ENCODE data around the gene WHAMM.

The WHAMM gene

DNA sequence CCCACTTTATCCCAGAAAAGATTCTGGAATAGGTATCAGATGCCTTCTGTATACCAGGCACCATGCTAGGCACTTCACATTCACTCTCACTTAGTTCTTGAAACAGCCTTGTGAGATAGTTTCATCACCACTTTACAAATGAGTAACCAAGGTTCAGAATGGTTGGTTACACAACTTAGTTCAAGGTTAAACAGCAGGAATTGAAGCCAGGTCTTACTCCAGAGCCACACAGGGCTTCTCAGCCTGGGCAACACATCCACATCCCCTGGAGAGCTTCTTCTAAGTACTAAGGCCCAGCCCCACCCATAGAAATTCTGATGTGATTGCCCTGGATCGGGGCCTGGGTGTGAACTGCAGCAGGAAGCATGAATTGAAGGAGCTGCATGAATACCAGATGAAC, 18.6 kb downstream of the WHAMM start:
- TF ChIP-seq FOXM1 (IDR thresholded peaks at IDR 0.05; ENCODE audit: borderline replicate concordance, low read depth) = no peak

DNA sequence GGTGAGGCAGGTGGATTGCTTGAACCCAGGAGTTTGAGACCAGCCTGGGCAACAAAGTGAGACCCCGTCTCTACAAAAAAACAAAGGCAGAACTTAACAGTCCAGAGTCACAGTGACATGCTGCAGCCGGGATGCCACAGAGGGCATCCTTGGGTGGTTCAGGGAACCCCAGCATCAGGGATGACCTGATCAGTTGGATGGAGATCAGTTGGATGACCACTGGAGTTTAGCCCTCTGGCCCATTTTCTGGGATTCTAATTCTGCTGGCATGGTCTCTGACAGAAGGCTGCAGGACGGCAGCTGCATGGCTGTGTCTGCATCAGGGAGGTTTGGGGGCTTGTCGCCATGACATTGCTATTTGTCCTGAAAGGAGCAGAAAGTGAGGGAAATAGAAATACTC, 19.8 kb downstream of the WHAMM start:
- TF ChIP-seq TCF12 (IDR thresholded peaks at IDR 0.05; ENCODE audit: low read depth) (no peak), TAF1 (IDR thresholded peaks at IDR 0.05; ENCODE audit: low read depth) (no peak), FOXM1 (IDR thresholded peaks at IDR 0.05; ENCODE audit: borderline replicate concordance, low read depth) (no peak), NFIC (IDR thresholded peaks at IDR 0.05) (no peak), EP300 (IDR thresholded peaks at IDR 0.05; ENCODE audit: borderline replicate concordance) (no peak), EGR1 (IDR thresholded peaks at IDR 0.05) (no peak), TEAD4 (IDR thresholded peaks at IDR 0.05) (no peak), RAD21 (IDR thresholded peaks at IDR 0.05; ENCODE audit: low read depth) (no peak), ZBTB7A (IDR thresholded peaks at IDR 0.05; ENCODE audit: low read depth) (no peak), CREB1 (IDR thresholded peaks at IDR 0.05; ENCODE audit: low read depth) (no peak)
- TF ChIP-seq, protein P1, sequence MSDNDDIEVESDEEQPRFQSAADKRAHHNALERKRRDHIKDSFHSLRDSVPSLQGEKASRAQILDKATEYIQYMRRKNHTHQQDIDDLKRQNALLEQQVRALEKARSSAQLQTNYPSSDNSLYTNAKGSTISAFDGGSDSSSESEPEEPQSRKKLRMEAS (IDR thresholded peaks at IDR 0.05) = no peak
- TF ChIP-seq, protein P2, sequence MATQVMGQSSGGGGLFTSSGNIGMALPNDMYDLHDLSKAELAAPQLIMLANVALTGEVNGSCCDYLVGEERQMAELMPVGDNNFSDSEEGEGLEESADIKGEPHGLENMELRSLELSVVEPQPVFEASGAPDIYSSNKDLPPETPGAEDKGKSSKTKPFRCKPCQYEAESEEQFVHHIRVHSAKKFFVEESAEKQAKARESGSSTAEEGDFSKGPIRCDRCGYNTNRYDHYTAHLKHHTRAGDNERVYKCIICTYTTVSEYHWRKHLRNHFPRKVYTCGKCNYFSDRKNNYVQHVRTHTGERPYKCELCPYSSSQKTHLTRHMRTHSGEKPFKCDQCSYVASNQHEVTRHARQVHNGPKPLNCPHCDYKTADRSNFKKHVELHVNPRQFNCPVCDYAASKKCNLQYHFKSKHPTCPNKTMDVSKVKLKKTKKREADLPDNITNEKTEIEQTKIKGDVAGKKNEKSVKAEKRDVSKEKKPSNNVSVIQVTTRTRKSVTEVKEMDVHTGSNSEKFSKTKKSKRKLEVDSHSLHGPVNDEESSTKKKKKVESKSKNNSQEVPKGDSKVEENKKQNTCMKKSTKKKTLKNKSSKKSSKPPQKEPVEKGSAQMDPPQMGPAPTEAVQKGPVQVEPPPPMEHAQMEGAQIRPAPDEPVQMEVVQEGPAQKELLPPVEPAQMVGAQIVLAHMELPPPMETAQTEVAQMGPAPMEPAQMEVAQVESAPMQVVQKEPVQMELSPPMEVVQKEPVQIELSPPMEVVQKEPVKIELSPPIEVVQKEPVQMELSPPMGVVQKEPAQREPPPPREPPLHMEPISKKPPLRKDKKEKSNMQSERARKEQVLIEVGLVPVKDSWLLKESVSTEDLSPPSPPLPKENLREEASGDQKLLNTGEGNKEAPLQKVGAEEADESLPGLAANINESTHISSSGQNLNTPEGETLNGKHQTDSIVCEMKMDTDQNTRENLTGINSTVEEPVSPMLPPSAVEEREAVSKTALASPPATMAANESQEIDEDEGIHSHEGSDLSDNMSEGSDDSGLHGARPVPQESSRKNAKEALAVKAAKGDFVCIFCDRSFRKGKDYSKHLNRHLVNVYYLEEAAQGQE (IDR thresholded peaks at IDR 0.05; ENCODE audit: low read depth) = no peak

DNA sequence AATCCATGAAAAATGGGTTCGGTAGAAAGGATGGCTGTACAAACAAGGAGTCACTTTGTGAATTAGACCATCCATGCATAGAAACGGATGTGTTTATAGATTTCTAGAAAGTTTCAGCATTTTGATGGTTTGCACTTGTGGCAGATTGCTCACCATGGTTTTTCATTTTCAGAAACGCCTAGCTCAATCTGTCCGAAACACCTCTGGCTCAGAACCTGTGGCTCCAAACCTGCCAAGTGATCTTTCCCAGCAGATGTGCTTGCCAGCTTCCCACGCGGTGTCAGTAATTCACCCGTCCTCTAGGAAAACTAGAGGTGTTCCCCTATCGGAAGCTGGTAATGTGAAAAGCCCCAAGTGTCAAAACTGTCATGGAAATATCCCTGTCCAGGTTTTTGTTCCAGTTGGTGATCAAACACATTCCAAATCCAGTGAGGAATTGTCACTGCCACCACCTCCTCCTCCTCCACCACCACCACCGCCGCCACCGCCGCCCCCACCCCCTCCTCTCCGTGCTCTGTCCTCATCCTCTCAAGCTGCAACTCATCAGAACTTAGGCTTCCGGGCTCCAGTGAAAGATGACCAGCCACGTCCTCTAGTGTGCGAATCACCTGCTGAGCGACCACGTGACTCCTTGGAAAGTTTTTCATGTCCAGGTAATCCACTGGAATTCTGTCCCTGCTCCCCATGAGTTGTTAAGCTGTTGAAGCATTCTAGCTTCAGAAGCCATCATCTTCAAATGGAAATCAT, 21.2 kb downstream of the WHAMM start:
- TF ChIP-seq TEAD4 (IDR thresholded peaks at IDR 0.05) = no peak
- TF ChIP-seq, protein P3, sequence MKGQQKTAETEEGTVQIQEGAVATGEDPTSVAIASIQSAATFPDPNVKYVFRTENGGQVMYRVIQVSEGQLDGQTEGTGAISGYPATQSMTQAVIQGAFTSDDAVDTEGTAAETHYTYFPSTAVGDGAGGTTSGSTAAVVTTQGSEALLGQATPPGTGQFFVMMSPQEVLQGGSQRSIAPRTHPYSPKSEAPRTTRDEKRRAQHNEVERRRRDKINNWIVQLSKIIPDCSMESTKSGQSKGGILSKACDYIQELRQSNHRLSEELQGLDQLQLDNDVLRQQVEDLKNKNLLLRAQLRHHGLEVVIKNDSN (IDR thresholded peaks at IDR 0.05) = peak; percentile 81
- no peak for TF ChIP-seq YY1 (IDR thresholded peaks at IDR 0.05; ENCODE audit: low read depth)

DNA sequence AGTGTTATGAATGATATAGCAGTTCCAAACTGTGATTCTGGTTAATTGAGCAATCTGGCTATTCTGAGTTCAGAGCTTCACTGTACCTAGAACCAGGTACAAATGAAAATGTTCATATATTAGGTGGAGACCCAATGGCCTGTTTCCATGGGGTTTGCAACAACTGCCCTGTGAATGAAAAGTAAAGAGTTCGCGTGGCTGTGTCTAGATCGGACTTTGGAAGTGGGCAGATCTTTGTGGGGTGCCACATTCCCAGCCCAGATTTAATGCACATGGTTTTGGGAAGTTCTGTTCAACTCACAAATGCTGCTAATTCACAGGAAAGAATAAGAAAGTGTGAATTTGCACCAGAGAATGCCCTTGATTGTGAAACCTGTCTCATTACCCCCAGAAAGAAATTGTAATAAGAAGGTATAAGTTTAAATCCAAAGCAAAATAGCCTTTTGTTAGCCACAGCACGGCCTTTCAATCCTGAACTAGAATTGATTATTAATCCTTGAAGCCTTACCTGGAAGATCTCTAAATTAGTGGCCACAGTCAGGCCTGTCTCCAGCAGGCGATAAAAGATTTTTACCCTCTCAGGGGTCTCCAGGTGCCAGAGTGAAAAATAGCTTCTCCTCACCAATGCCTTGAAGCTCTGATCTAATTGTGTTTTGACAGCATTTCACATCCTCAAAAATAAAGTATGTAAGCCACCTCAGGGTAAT, 22.6 kb downstream of the WHAMM start:
- TF ChIP-seq CEBPB (IDR thresholded peaks at IDR 0.05) (no peak), RAD21 (IDR thresholded peaks at IDR 0.05; ENCODE audit: low read depth) (no peak), NFIC (IDR thresholded peaks at IDR 0.05) (no peak), CREB1 (IDR thresholded peaks at IDR 0.05; ENCODE audit: low read depth) (no peak), EP300 (IDR thresholded peaks at IDR 0.05; ENCODE audit: borderline replicate concordance) (no peak), TAF1 (IDR thresholded peaks at IDR 0.05; ENCODE audit: low read depth) (no peak), YY1 (IDR thresholded peaks at IDR 0.05; ENCODE audit: low read depth) (no peak), ZBTB7A (IDR thresholded peaks at IDR 0.05; ENCODE audit: low read depth) (no peak), EGR1 (IDR thresholded peaks at IDR 0.05) (no peak), TEAD4 (IDR thresholded peaks at IDR 0.05) (no peak)
- TF ChIP-seq, protein P2 (IDR thresholded peaks at IDR 0.05; ENCODE audit: low read depth) = no peak
- TF ChIP-seq, protein P3 (IDR thresholded peaks at IDR 0.05) = no peak

DNA sequence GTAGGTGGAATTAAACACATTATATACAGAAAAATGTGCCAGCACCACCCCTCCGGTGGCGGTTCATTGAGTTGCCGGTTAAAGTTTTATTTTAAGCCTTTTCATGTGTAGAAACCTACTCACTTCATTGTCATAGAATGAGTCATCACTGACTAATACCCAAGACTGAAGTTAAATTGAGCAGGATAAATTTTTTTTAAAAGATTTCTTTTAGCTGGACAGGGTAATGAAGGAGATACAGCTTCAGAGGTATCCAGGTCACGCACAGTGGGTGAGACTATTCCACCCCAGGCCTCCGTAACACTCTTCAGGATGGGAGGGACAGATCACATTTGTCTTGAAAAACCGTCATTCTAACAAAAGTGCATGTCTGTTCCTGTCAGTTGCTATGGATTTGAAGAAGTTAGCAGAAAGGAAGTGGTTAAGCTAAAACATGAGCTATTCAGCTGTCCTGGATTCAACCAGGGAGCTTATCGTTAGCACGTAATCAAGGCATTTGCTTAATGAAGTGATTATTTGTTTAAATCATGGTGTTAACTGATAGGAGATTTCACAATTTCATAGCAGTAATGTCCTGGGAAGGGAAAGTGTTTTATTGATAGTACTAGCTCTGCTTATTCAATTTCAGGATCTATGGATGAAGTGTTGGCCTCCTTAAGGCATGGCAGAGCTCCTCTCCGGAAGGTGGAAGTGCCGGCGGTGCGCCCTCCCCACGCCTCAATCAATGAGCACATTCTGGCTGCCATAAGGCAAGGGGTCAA, 23.4 kb downstream of the WHAMM start:
- TF ChIP-seq TEAD4 (IDR thresholded peaks at IDR 0.05) (no peak), TCF12 (IDR thresholded peaks at IDR 0.05; ENCODE audit: low read depth) (no peak), ZBTB7A (IDR thresholded peaks at IDR 0.05; ENCODE audit: low read depth) (no peak), CEBPB (IDR thresholded peaks at IDR 0.05) (no peak), YY1 (IDR thresholded peaks at IDR 0.05; ENCODE audit: low read depth) (no peak)
- TF ChIP-seq, protein P1 (IDR thresholded peaks at IDR 0.05) = no peak
- TF ChIP-seq, protein P3 (IDR thresholded peaks at IDR 0.05) = no peak
- TF ChIP-seq, protein P2 (IDR thresholded peaks at IDR 0.05; ENCODE audit: low read depth) = no peak
